Natural killer cell (primary cell): ENCODE results near the gene JUND. TPM values are rescaled to one million over a fixed set of nuclear protein-coding genes. Genes with fewer than 3 reads are reported as not detected.
A peak's percentile ranks its signal among the peaks of the same experiment; 100 is the strongest.

ENCODE experiments used
- ATAC-seq, 3 donors: fragments of 150-1000 bp in 2 of 3; fragments of 200-7000 bp in 1 of 3; cut with Tn5 transposase; 1 replicate in 1 of 3; 2 replicates in 2 of 3; pipeline ENCODE4 v1.10.0; 2021; ENCODE audit warnings: mild to moderate bottlenecking in 2 of 3, moderate library complexity in 2 of 3
- DNase-seq, 2 donors: peaks; one replicate each; pipeline versions ENCODE4 v3.0.0 to v3.0.0-alpha.2; 2013 to 2021; ENCODE audit warnings: mixed read lengths in 1 of 2
- H3K27ac ChIP-seq: one replicate; pipeline ENCODE4 v1.5.1; 2013; ENCODE audit warnings: mild to moderate bottlenecking, low read length
- H3K27me3 ChIP-seq: one replicate; pipeline ENCODE4 v1.6.1; 2013; ENCODE audit warnings: low read length; ENCODE audit not compliant: control insufficient read depth, insufficient read depth
- H3K36me3 ChIP-seq: one replicate; pipeline ENCODE4 v1.6.1; 2013; ENCODE audit warnings: low read length; ENCODE audit not compliant: control insufficient read depth, insufficient read depth
- H3K4me1 ChIP-seq: one replicate; pipeline ENCODE4 v1.6.1; 2013; ENCODE audit warnings: low read length; ENCODE audit not compliant: control insufficient read depth, insufficient read depth
- H3K4me3 ChIP-seq: one replicate; pipeline ENCODE4 v1.5.1; 2013; ENCODE audit warnings: low read length
- H3K9me3 ChIP-seq: one replicate; pipeline ENCODE4 v1.6.1; 2013; ENCODE audit warnings: low read length; ENCODE audit not compliant: control insufficient read depth, insufficient read depth
- H3K27ac Mint-ChIP-seq, 2 donors: one replicate each; pipeline ENCODE4 v1.8.0; 2022; ENCODE audit warnings: mild to moderate bottlenecking in 2 of 2, mixed read lengths in 2 of 2, moderate library complexity in 1 of 2
- H3K27me3 Mint-ChIP-seq, 2 donors: one replicate each; pipeline ENCODE4 v1.8.0; 2022; ENCODE audit warnings: low read depth in 2 of 2, mixed read lengths in 2 of 2
- H3K36me3 Mint-ChIP-seq: one replicate; pipeline ENCODE4 v1.8.0; 2022; ENCODE audit warnings: mixed read lengths
- H3K4me1 Mint-ChIP-seq, 2 donors: one replicate each; pipeline ENCODE4 v1.8.0; 2022; ENCODE audit warnings: mixed read lengths in 2 of 2
- H3K4me3 Mint-ChIP-seq: one replicate; pipeline ENCODE4 v1.8.0; 2022; ENCODE audit warnings: mild to moderate bottlenecking, moderate library complexity, mixed read lengths
- H3K9me3 Mint-ChIP-seq, 2 donors: one replicate each; pipeline ENCODE4 v1.8.0; 2022; ENCODE audit warnings: mixed read lengths in 2 of 2
- CTCF ChIP-seq: fragments of 200-600 bp; IDR thresholded peaks from one replicate; pipeline ENCODE4 v1.8.0; 2022; ENCODE audit warnings: antibody characterized with exemption
- WGBS: methylation state at CpG from one replicate; pipeline ENCODE4 v1.1.7; 2013; ENCODE audit warnings: missing lambda C conversion rate; ENCODE audit not compliant: insufficient coverage; 5-methylcytosine and 5-hydroxymethylcytosine counted together
- intact Hi-C: fragments of 100-400 bp; cut with micrococcal nuclease; formaldehyde crosslinking; loops from one replicate; pipeline ENCODE4 v1.14.2; 2022
- total RNA-seq, 4 donors: library from RNA; stranded (reverse); fragments of 120-200 nt in 1 of 4; gene quantifications; one replicate each; pipeline versions ENCODE4 v1.2.3 to v1.2.4, GENCODE V29; 2013 to 2022

Gene JUND
- total RNA-seq, result 1,000 to 10,000 TPM; 1,182 to 2,122 (median 1,520) TPM
- 313 TPM for total RNA-seq (2013)

- H3K27me3 ChIP-seq, result no peaks in the 10 kb centered on the region
- H3K4me1 ChIP-seq, result peaks cover 40% of the 10 kb centered on the region
- H3K27ac ChIP-seq, result peak within 1 kb of the TSS; percentile 100
- Mint-ChIP-seq H3K27me3 (peaks cover 0 to 6% of the 10 kb centered on the region in 2 donors), H3K27ac (peak within 1 kb of the TSS; percentile 97 to 99), H3K36me3 (peaks cover 12% of the 10 kb centered on the region), H3K4me3 (peak within 1 kb of the TSS; percentile 99), H3K4me1 (peaks cover 38 to 52% of the 10 kb centered on the region in 2 donors), H3K9me3 (no peaks in the 10 kb centered on the region)
- H3K36me3 ChIP-seq, result peaks cover 17% of the 10 kb centered on the region
- no peaks in the 10 kb centered on the region for H3K9me3 ChIP-seq
- under 1% methylated on average over 138 of the region's 138 CpGs for WGBS
- no peak for TF ChIP-seq CTCF
- ATAC-seq (peak; percentile 57 to 82 (median 67)), DNase-seq (peak; percentile 98 to 99)
- intact Hi-C loops, result loop anchor here (1.0 kb wide), 1 partner anchor 9 kb away; no protein-coding TSS in a partner anchor
- peak within 1 kb of the TSS; percentile 92 for H3K4me3 ChIP-seq
These were observed at the start of gene JUND for GRCh38 chr19:18281082-18282020. Gene JUND, minus strand, starts transcription at chr19:18281622. Its CDS starts 138 bp downstream, at chr19:18281484.

GRCh38 chr19:18330868-18331267, 49.4 kb upstream of the JUND start:
- H3K36me3 ChIP-seq, result no peaks in the 10 kb centered on the region
- intact Hi-C loops, result no loop called here
- DNase-seq, result no peak
- H3K27ac Mint-ChIP-seq, result no peak overlapping the region
- H3K27me3 ChIP-seq, result no peaks in the 10 kb centered on the region
- no peaks in the 10 kb centered on the region for H3K27me3 Mint-ChIP-seq
- H3K4me3 ChIP-seq, result no peak overlapping the region
- H3K36me3 Mint-ChIP-seq, result no peaks in the 10 kb centered on the region
- H3K4me1 Mint-ChIP-seq, result peaks cover 10% of the 10 kb centered on the region in 2 donors
- no peak overlapping the region for H3K27ac ChIP-seq
- TF ChIP-seq CTCF, result no peak
- H3K9me3 ChIP-seq, result no peaks in the 10 kb centered on the region
- H3K4me3 Mint-ChIP-seq, result no peak overlapping the region
- no peaks in the 10 kb centered on the region for H3K9me3 Mint-ChIP-seq
- no peak for ATAC-seq
- H3K4me1 ChIP-seq, result peaks cover 12% of the 10 kb centered on the region
- 88% methylated on average over 9 of the region's 9 CpGs for WGBS

- no peaks in the 10 kb centered on the region for H3K36me3 ChIP-seq
- H3K27me3 Mint-ChIP-seq, result no peaks in the 10 kb centered on the region
- H3K27me3 ChIP-seq, result no peaks in the 10 kb centered on the region
- peaks cover 15% of the 10 kb centered on the region for H3K4me1 ChIP-seq
- no peaks in the 10 kb centered on the region for H3K36me3 Mint-ChIP-seq
- no peak overlapping the region for H3K4me3 Mint-ChIP-seq
- peaks cover 10% of the 10 kb centered on the region in 2 donors for H3K4me1 Mint-ChIP-seq
- no peak for TF ChIP-seq CTCF
- H3K4me3 ChIP-seq, result no peak overlapping the region
- no peaks in the 10 kb centered on the region for H3K9me3 ChIP-seq
- no peaks in the 10 kb centered on the region for H3K9me3 Mint-ChIP-seq
- peak overlapping the region in 1 of 2 donors; percentile 52 for H3K27ac Mint-ChIP-seq
- intact Hi-C loops, result no loop called here
- WGBS, result 94% methylated on average over 6 of the region's 6 CpGs
- ATAC-seq, result no peak
- no peak for DNase-seq
- no peak overlapping the region for H3K27ac ChIP-seq
These were observed 47.6 kb upstream of the JUND start for GRCh38 chr19:18329035-18329376.
